GM23338 (cell line): Measurements from ENCODE around the gene DDX39B. TPM values are rescaled to one million over a fixed set of nuclear protein-coding genes. Genes with fewer than 3 reads are reported as not detected.
"Not testable (repeated sequence)": the region's sequence is repeated elsewhere in the genome, so short reads cannot be mapped to it uniquely, and the experiment has no call there.

ENCODE experiments used
- ATAC-seq: fragments of 200-7000 bp; cut with Tn5 transposase; 3 replicates; pipeline ENCODE4 v1.9.1; 2020
- DNase-seq: peaks from one replicate; pipeline ENCODE4 v3.0.0-alpha.2; 2015; ENCODE audit warnings: low spot score
- H2AFZ ChIP-seq: fragments of 200-600 bp; sonication (generic); 2 replicates; pipeline ENCODE4 v1.8.0; 2016; ENCODE audit warnings: antibody characterized with exemption, mild to moderate bottlenecking, moderate library complexity
- H3F3A ChIP-seq: fragments of 200-600 bp; sonication (generic); replicated peaks from 2 replicates; pipeline ENCODE4 v1.8.0; 2017; ENCODE audit warnings: antibody characterized with exemption, mixed run types, low read depth
- H3K27ac ChIP-seq: fragments of 200-600 bp; sonication (generic); 2 replicates; pipeline ENCODE4 v1.6.1; 2016; ENCODE audit warnings: low read depth
- H3K27me3 ChIP-seq: fragments of 200-600 bp; sonication (generic); 2 replicates; pipeline ENCODE4 v1.8.0; 2016; ENCODE audit warnings: mild to moderate bottlenecking, mixed run types, moderate library complexity; ENCODE audit not compliant: insufficient read depth
- H3K36me3 ChIP-seq: fragments of 200-600 bp; sonication (generic); 2 replicates; pipeline ENCODE4 v1.8.0; 2016; ENCODE audit warnings: mild to moderate bottlenecking; ENCODE audit not compliant: insufficient read depth
- H3K4me1 ChIP-seq: fragments of 200-600 bp; sonication (generic); 2 replicates; pipeline ENCODE4 v1.8.0; 2016; ENCODE audit warnings: mild to moderate bottlenecking, moderate library complexity; ENCODE audit not compliant: insufficient read depth
- H3K4me2 ChIP-seq: fragments of 200-600 bp; sonication (generic); 2 replicates; pipeline ENCODE4 v1.7.1; 2017; ENCODE audit warnings: mixed run types
- H3K4me3 ChIP-seq: fragments of 200-600 bp; sonication (generic); 2 replicates; pipeline ENCODE4 v1.6.1; 2016; ENCODE audit warnings: mixed run types
- H3K79me2 ChIP-seq: fragments of 200-600 bp; sonication (generic); replicated peaks from 2 replicates; pipeline ENCODE4 v1.8.0; 2017; ENCODE audit warnings: mild to moderate bottlenecking; ENCODE audit not compliant: insufficient read depth
- H3K9me2 ChIP-seq: fragments of 200-600 bp; sonication (generic); 2 replicates; pipeline ENCODE4 v1.8.0; 2017; ENCODE audit not compliant: insufficient read depth
- H4K20me1 ChIP-seq: fragments of 200-600 bp; sonication (generic); replicated peaks from 2 replicates; pipeline ENCODE4 v1.8.0; 2017; ENCODE audit warnings: mild to moderate bottlenecking; ENCODE audit not compliant: insufficient read depth
- H3K27ac Mint-ChIP-seq: 2 replicates; pipeline ENCODE4 v1.8.0; 2020; ENCODE audit warnings: inconsistent platforms, mild to moderate bottlenecking, moderate library complexity, mixed read lengths
- H3K27me3 Mint-ChIP-seq: 3 replicates; pipeline ENCODE4 v1.8.0; 2022; ENCODE audit warnings: low read depth, mild to moderate bottlenecking, moderate library complexity, mixed read lengths, inconsistent platforms; ENCODE audit not compliant: insufficient read depth, poor library complexity
- H3K36me3 Mint-ChIP-seq: 3 replicates; pipeline ENCODE4 v1.8.0; 2021; ENCODE audit warnings: low read depth, mild to moderate bottlenecking, inconsistent platforms, moderate library complexity, mixed read lengths
- H3K4me1 Mint-ChIP-seq: 3 replicates; pipeline ENCODE4 v1.8.0; 2020; ENCODE audit warnings: mild to moderate bottlenecking, inconsistent platforms, mixed read lengths
- H3K4me3 Mint-ChIP-seq: 3 replicates; pipeline ENCODE4 v1.8.0; 2021; ENCODE audit warnings: moderate library complexity, mild to moderate bottlenecking, inconsistent platforms, mixed read lengths
- H3K9me3 Mint-ChIP-seq: 3 replicates; pipeline ENCODE4 v1.8.0; 2020; ENCODE audit warnings: moderate library complexity, mild to moderate bottlenecking, inconsistent platforms, mixed read lengths
- CTCF ChIP-seq, 2 experiments: fragments of 200-600 bp in 1 of 2; sonication (generic) in 1 of 2; conservative IDR thresholded peaks; 2 replicates each; pipeline versions ENCODE4 v1.5.1 to v1.6.1; 2016 to 2017; ENCODE audit warnings: antibody characterized with exemption in 2 of 2, low read depth in 2 of 2, mild to moderate bottlenecking in 2 of 2, moderate library complexity in 1 of 2
- ETS1 ChIP-seq: IDR thresholded peaks from 2 replicates; pipeline ENCODE4 v1.6.1; 2016; ENCODE audit warnings: antibody characterized with exemption
- EZH2phosphoT487 ChIP-seq: fragments of 200-600 bp; sonication (generic); IDR thresholded peaks from one replicate; pipeline ENCODE4 v1.8.1; 2018; ENCODE audit warnings: antibody characterized with exemption; ENCODE audit not compliant: unreplicated experiment
- ZNF462 ChIP-seq: fragments of 250-450 bp; sonication (Bioruptor Pico); IDR thresholded peaks from 2 replicates; pipeline ENCODE4 v1.5.0; 2020; ENCODE audit warnings: mild to moderate bottlenecking, moderate library complexity
- polyA plus RNA-seq: library from polyadenylated mRNA; unstranded; fragments of >200 nt; fragmentation: Nextera tagmentation; extraction: Ambion mirVana; gene quantifications from 2 replicates; pipeline ENCODE4 v1.2.1, GENCODE V29; 2016
- total RNA-seq: library from RNA; depleted of rRNA; stranded (reverse); fragments of >200 nt; shearing (Covaris generic); gene quantifications from 2 replicates; pipeline ENCODE4 v1.2.3, GENCODE V29; 2014

Gene DDX39B
- total and polyA plus RNA-seq, 2 experiments from 2014 or later: 341 to 849 TPM

GRCh38 chr6:31493875-31494694 is 47.7 kb downstream of the DDX39B start:
- ATAC-seq (peak; percentile 71), DNase-seq (peak; percentile 93)
- peaks cover 33% of the 10 kb centered on the region for H3K27me3 ChIP-seq
- Mint-ChIP-seq H3K27ac (peak overlapping the region; percentile 67; the same call in 1 of the 2 replicates), H3K9me3 (no peaks in the 10 kb centered on the region; the same call in 2 of the 3 replicates), H3K4me3 (peak overlapping the region; percentile 90), H3K36me3 (no peaks in the 10 kb centered on the region), H3K27me3 (peaks cover 31% of the 10 kb centered on the region), H3K4me1 (peaks cover 33% of the 10 kb centered on the region)
- no peaks in the 10 kb centered on the region for H4K20me1 ChIP-seq
- H3K4me1 ChIP-seq: peaks cover 14% of the 10 kb centered on the region; the same call in 1 of the 2 replicates
- H3K27ac ChIP-seq: peak overlapping the region; percentile 52
- no peaks in the 10 kb centered on the region for H3K9me2 ChIP-seq
- TF ChIP-seq ETS1: no peak
- TF ChIP-seq CTCF (conservative IDR thresholded peaks at IDR 0.05; ENCODE audit: low read depth in 2 of 2): peak; percentile 82 to 92
- H3K79me2 ChIP-seq: no peaks in the 10 kb centered on the region
- H3F3A ChIP-seq: no peaks in the 10 kb centered on the region
- H3K4me3 ChIP-seq: peak overlapping the region; percentile 91
- no peaks in the 10 kb centered on the region for H3K36me3 ChIP-seq
- peak overlapping the region; percentile 92 for H3K4me2 ChIP-seq
- H2AFZ ChIP-seq: peak overlapping the region; percentile 87

- Histone ChIP-seq H3K4me2 (peak overlapping the region; percentile 92; the same call in 1 of the 2 replicates), H3K4me1 (peaks cover 14% of the 10 kb centered on the region; the same call in 1 of the 2 replicates), H3K4me3 (peak overlapping the region; percentile 91), H3K27me3 (peaks cover 27% of the 10 kb centered on the region)
- not testable (repeated sequence) for H3K27ac Mint-ChIP-seq, H3K36me3 Mint-ChIP-seq, H3K9me3 Mint-ChIP-seq, H3K79me2 ChIP-seq, H2AFZ ChIP-seq, DNase-seq, H3K27ac ChIP-seq, H3K36me3 ChIP-seq, ATAC-seq, H3F3A ChIP-seq, H3K9me2 ChIP-seq, H4K20me1 ChIP-seq
- Mint-ChIP-seq H3K27me3 (peaks cover 29% of the 10 kb centered on the region), H3K4me1 (peaks cover 28% of the 10 kb centered on the region), H3K4me3 (peak overlapping the region; percentile 90)
These were observed 48.3 kb downstream of the DDX39B start for GRCh38 chr6:31493550-31493874.

- ATAC-seq: no peak
- H3K9me3 Mint-ChIP-seq: peaks cover 7% of the 10 kb centered on the region
- Histone ChIP-seq H3K4me2 (no peak overlapping the region), H3K9me2 (no peaks in the 10 kb centered on the region), H3K27ac (no peak overlapping the region), H3F3A (no peaks in the 10 kb centered on the region), H3K27me3 (peaks cover 4% of the 10 kb centered on the region), H3K36me3 (no peaks in the 10 kb centered on the region), H4K20me1 (no peaks in the 10 kb centered on the region), H3K4me1 (peaks cover under 1% of the 10 kb centered on the region; the same call in 1 of the 2 replicates), H2AFZ (no peak overlapping the region), H3K79me2 (no peaks in the 10 kb centered on the region), H3K4me3 (no peak overlapping the region)
- no peak overlapping the region for H3K27ac Mint-ChIP-seq
- peak; percentile 8 for DNase-seq
- H3K4me1 Mint-ChIP-seq: peaks cover 18% of the 10 kb centered on the region
- H3K27me3 Mint-ChIP-seq: peaks cover 13% of the 10 kb centered on the region
- H3K36me3 Mint-ChIP-seq: peaks cover 6% of the 10 kb centered on the region; the same call in 1 of the 3 replicates
- no peak overlapping the region for H3K4me3 Mint-ChIP-seq
- TF ChIP-seq ZNF462: no peak
- TF ChIP-seq EZH2phosphoT487: no peak
These were observed 51.5 kb downstream of the DDX39B start for GRCh38 chr6:31490115-31490873.
